IMR-90 (cell line): ENCODE results near the gene KDR. TPM values are rescaled to one million over a fixed set of nuclear protein-coding genes. Genes with fewer than 3 reads are reported as not detected.

ENCODE experiments used
- ATAC-seq: fragments of 200-7000 bp; cut with Tn5 transposase; 2 replicates; pipeline ENCODE4 v1.9.1; 2020; ENCODE audit warnings: low read depth, mild to moderate bottlenecking, moderate library complexity
- BruUV-seq: library from RNA; stranded (reverse); fragments of 400-500 nt; replicated peaks from 2 replicates; lab custom pipeline; 2021; lab: Mats Ljungman, UMichigan
- CTCF ChIA-PET: fragments of 300-600 bp; formaldehyde crosslinking; extraction: SDS; loops from one replicate; lab custom pipeline; 2021; ENCODE audit warnings: antibody characterized with exemption; lab: Yijun Ruan, JAX
- POLR2A ChIA-PET: fragments of 300-600 bp; sonication (Branson Sonifier 250); formaldehyde crosslinking; loops from one replicate; lab custom pipeline; 2022; ENCODE audit warnings: antibody characterized with exemption; ENCODE audit not compliant: unreplicated experiment; lab: Charles Lee
- DNase-seq: peaks from one replicate; pipeline ENCODE4 v3.0.0; 2013
- H2AFZ ChIP-seq: replicated peaks from 2 replicates; pipeline ENCODE3; 2013; ENCODE audit warnings: low read length, mild to moderate bottlenecking; ENCODE audit not compliant: poor library complexity
- H2AK5ac ChIP-seq: 2 replicates; pipeline ENCODE4 v1.6.1; 2013; ENCODE audit warnings: low read depth, low read length, inconsistent platforms
- H2AK9ac ChIP-seq: replicated peaks from 2 replicates; pipeline ENCODE3; 2013; ENCODE audit warnings: mild to moderate bottlenecking, low read depth, low read length, moderate library complexity; ENCODE audit not compliant: poor library complexity
- H2BK120ac ChIP-seq: 2 replicates; pipeline ENCODE4 v1.6.1; 2013; ENCODE audit warnings: low read depth, low read length, inconsistent platforms
- H2BK15ac ChIP-seq: 3 replicates; pipeline ENCODE4 v1.6.1; 2013; ENCODE audit warnings: low read depth, low read length, inconsistent platforms
- H2BK20ac ChIP-seq: 2 replicates; pipeline ENCODE4 v1.6.1; 2013; ENCODE audit warnings: low read depth, mild to moderate bottlenecking, inconsistent platforms, low read length, moderate library complexity
- H2BK5ac ChIP-seq: 2 replicates; pipeline ENCODE4 v1.6.1; 2013; ENCODE audit warnings: mild to moderate bottlenecking, low read depth, low read length, inconsistent platforms; ENCODE audit not compliant: poor library complexity, severe bottlenecking
- H3K14ac ChIP-seq: replicated peaks from 2 replicates; pipeline ENCODE4 v1.6.1; 2013; ENCODE audit warnings: low read depth, low read length, inconsistent platforms
- H3K18ac ChIP-seq: 2 replicates; pipeline ENCODE4 v1.6.1; 2013; ENCODE audit warnings: low read depth, low read length, control low read depth
- H3K23ac ChIP-seq: 2 replicates; pipeline ENCODE4 v1.6.1; 2013; ENCODE audit warnings: low read depth, low read length, inconsistent platforms
- H3K27ac ChIP-seq: 2 replicates; pipeline ENCODE4 v1.5.1; 2013; ENCODE audit warnings: mild to moderate bottlenecking, control low read depth, low read length; ENCODE audit not compliant: insufficient read depth
- H3K27me3 ChIP-seq: 2 replicates; pipeline ENCODE4 v1.6.1; 2013; ENCODE audit warnings: low read length; ENCODE audit not compliant: control insufficient read depth, insufficient read depth
- H3K36me3 ChIP-seq: 2 replicates; pipeline ENCODE4 v1.6.1; 2013; ENCODE audit warnings: low read length, mixed read lengths; ENCODE audit not compliant: control insufficient read depth, insufficient read depth
- H3K4ac ChIP-seq: 2 replicates; pipeline ENCODE4 v1.6.1; 2013; ENCODE audit warnings: low read depth, low read length, inconsistent platforms
- H3K4me1 ChIP-seq: 2 replicates; pipeline ENCODE4 v1.6.1; 2013; ENCODE audit warnings: low read length, mixed read lengths; ENCODE audit not compliant: control insufficient read depth, insufficient read depth
- H3K4me2 ChIP-seq: 2 replicates; pipeline ENCODE4 v1.6.1; 2013; ENCODE audit warnings: low read depth, mild to moderate bottlenecking, control low read depth, low read length, moderate library complexity
- H3K4me3 ChIP-seq: 2 replicates; pipeline ENCODE4 v1.5.1; 2013; ENCODE audit warnings: low read depth, mild to moderate bottlenecking, control low read depth, low read length, moderate library complexity; ENCODE audit not compliant: insufficient read depth
- H3K56ac ChIP-seq: 2 replicates; pipeline ENCODE4 v1.6.1; 2013; ENCODE audit warnings: low read length, inconsistent platforms; ENCODE audit not compliant: insufficient read depth; ENCODE audit errors: extremely low read depth
- H3K79me1 ChIP-seq, 2 experiments: 2 replicates each; pipeline ENCODE4 v1.6.1; 2013; ENCODE audit warnings: low read length in 2 of 2, inconsistent platforms in 1 of 2, low read depth in 1 of 2
- H3K9ac ChIP-seq: 2 replicates; pipeline ENCODE4 v1.6.1; 2013; ENCODE audit warnings: low read depth, low read length, control low read depth
- H3K9me1 ChIP-seq: 2 replicates; pipeline ENCODE4 v1.6.1; 2013; ENCODE audit warnings: low read length, inconsistent platforms; ENCODE audit not compliant: insufficient read depth
- H3K9me3 ChIP-seq: 2 replicates; pipeline ENCODE4 v1.6.1; 2013; ENCODE audit warnings: low read length; ENCODE audit not compliant: control insufficient read depth, insufficient read depth
- H4K20me1 ChIP-seq: 2 replicates; pipeline ENCODE4 v1.6.1; 2013; ENCODE audit warnings: low read length, inconsistent platforms; ENCODE audit not compliant: insufficient read depth
- H4K5ac ChIP-seq: 2 replicates; pipeline ENCODE4 v1.6.1; 2013; ENCODE audit warnings: mild to moderate bottlenecking, low read depth, low read length, control low read depth
- H4K8ac ChIP-seq, 2 experiments: 2 replicates each; pipeline ENCODE4 v1.6.1; 2013; ENCODE audit warnings: low read depth in 2 of 2, low read length in 2 of 2, control low read depth in 1 of 2, inconsistent platforms in 1 of 2
- H4K91ac ChIP-seq: 2 replicates; pipeline ENCODE4 v1.6.1; 2013; ENCODE audit warnings: low read depth, low read length, inconsistent platforms; ENCODE audit not compliant: insufficient read depth
- RAD21 ChIP-seq: IDR thresholded peaks from 2 replicates; pipeline ENCODE4 v1.6.1; 2012; ENCODE audit warnings: low read length, improper control_type of control experiment
- WGBS, 2 experiments: methylation state at CpG; one replicate each; pipeline versions ENCODE4 v1.1.5 to v1.1.7; 2013; ENCODE audit warnings: missing lambda C conversion rate in 2 of 2; ENCODE audit not compliant: insufficient read length in 1 of 2; ENCODE audit errors: extremely low coverage in 2 of 2; 5-methylcytosine and 5-hydroxymethylcytosine counted together
- dilution Hi-C: fragments of 300-500 bp; cut with HindIII; formaldehyde crosslinking; loops from one replicate; pipeline ENCODE4 v1.14.3; 2018; ENCODE audit warnings: low sequenced_read_pairs; ENCODE audit not compliant: unreplicated experiment
- in situ Hi-C: fragments of 300-500 bp; cut with MboI; formaldehyde crosslinking; loops from 3 replicates; pipeline ENCODE4 v1.14.3; 2019; ENCODE audit warnings: low sequenced_read_pairs, inconsistent platforms, mixed read lengths
- intact Hi-C: fragments of 100-400 bp; cut with micrococcal nuclease; formaldehyde crosslinking; loops from 2 replicates; pipeline ENCODE4 v1.10.0; 2022
- polyA plus RNA-seq, 3 experiments: library from polyadenylated mRNA; depleted of rRNA; stranded (reverse); fragments of >200 nt; gene quantifications; 2 replicates each; pipeline ENCODE4 v1.2.3, GENCODE V29; 2012; ENCODE audit warnings: low replicate concordance in 1 of 3
- total RNA-seq: library from RNA; depleted of rRNA; stranded (reverse); fragments of >200 nt; gene quantifications from 2 replicates; pipeline ENCODE4 v1.2.3, GENCODE V29; 2012

Gene KDR
- total and polyA plus RNA-seq, 2 of the 4 experiments (the other 2 are of a cell fraction): not detected

DNA sequence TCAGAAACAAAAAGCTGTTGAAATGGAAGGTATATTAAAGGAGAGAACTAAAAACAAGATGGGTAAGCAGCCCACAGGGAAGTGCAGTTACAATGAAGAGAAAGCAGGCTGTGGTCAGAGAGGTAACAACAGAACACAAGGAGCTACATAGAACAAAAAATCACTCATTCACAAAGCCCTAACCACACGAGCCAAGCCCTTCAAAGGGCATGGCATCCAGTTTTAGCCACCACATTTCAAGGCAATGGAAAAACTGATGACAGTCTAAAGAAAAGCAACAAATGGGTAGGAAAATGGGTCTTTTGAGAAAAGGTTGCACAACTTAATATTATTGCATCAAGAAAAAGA, 37.5 kb downstream of the KDR start:
- ATAC-seq (no peak), DNase-seq (no peak)
- BruUV-seq: no TSS peak
- Histone ChIP-seq H3K36me3 (no peaks in the 10 kb centered on the region), H4K91ac (no peak overlapping the region), H3K9ac (no peak overlapping the region), H3K4me3 (no peak overlapping the region), H3K27ac (no peak overlapping the region), H4K8ac (no peak overlapping the region), H2AK9ac (no peak overlapping the region), H3K23ac (no peak overlapping the region), H3K4ac (no peak overlapping the region), H2AFZ (no peak overlapping the region), H3K27me3 (peaks cover 4% of the 10 kb centered on the region), H2BK5ac (no peak overlapping the region), H3K18ac (no peak overlapping the region), H4K5ac (no peak overlapping the region), H3K4me2 (no peak overlapping the region), H3K56ac (no peak overlapping the region), H2BK120ac (no peak overlapping the region), H2BK15ac (no peak overlapping the region), H3K4me1 (no peaks in the 10 kb centered on the region), H3K79me1 (no peaks in the 10 kb centered on the region), H3K14ac (no peak overlapping the region), H2BK20ac (no peak overlapping the region), H4K20me1 (no peaks in the 10 kb centered on the region), H3K9me1 (no peaks in the 10 kb centered on the region), H2AK5ac (no peak overlapping the region), H3K9me3 (no peaks in the 10 kb centered on the region)
- intact Hi-C loops: no loop called here
- ChIA-PET POLR2A (no interaction called here), CTCF (no interaction called here)
- no CpG with 5 or more reads among the region's 1 CpG for WGBS, 2 experiments
- dilution Hi-C loops: no loop called here
- in situ Hi-C loops: no loop called here
- TF ChIP-seq RAD21: no peak
